Activated CD4-positive, alpha-beta memory T cell treated with anti-CD3 and anti-CD28 coated beads, Interleukin-2, amount 10 ng/mL, durations not matched to agents 7 days and 5 days (primary cell): ENCODE results near the gene HCAR2. TPM values are rescaled to one million over a fixed set of nuclear protein-coding genes. Genes with fewer than 3 reads are reported as not detected.

Experiments
- total RNA-seq, 2 experiments: library from RNA; stranded (reverse); gene quantifications; one replicate each; pipeline ENCODE4 v1.2.3, GENCODE V29; 2021

Gene HCAR2
- total RNA-seq, 2 experiments from 2014 or later = not detected

Other genes starting within 250 kb of the HCAR2 start
- 10 to 100 TPM; 44.4 to 46.6 TPM for gene ZCCHC8, start 202.4 kb downstream of the HCAR2 start, total RNA-seq
- gene RSRC2, start 176.4 kb downstream of the HCAR2 start, total RNA-seq = 10 to 100 TPM; 90.7 to 97.4 TPM
- 100 to 1,000 TPM; 101 to 103 TPM for gene KNTC1, start 176.1 kb downstream of the HCAR2 start, total RNA-seq
- not detected for gene HCAR3, start 13.5 kb upstream of the HCAR2 start, total RNA-seq
- gene HCAR1, start 27.5 kb upstream of the HCAR2 start, total RNA-seq = under 1 TPM; 0.28 to 0.30 TPM
- 10 to 100 TPM; 52.5 to 55.9 TPM for gene DENR, start 49.5 kb upstream of the HCAR2 start, total RNA-seq
- under 1 TPM; 0.40 to 0.48 TPM for gene CCDC62, start 71.2 kb upstream of the HCAR2 start, total RNA-seq
- gene HIP1R, start 132.1 kb upstream of the HCAR2 start, total RNA-seq = 10 to 100 TPM; 23.4 to 24.7 TPM
- 10 to 100 TPM; 27.1 to 27.7 TPM for gene VPS37B, start 192.8 kb upstream of the HCAR2 start, total RNA-seq